PFSK-1 (cell line): ENCODE data around the gene E2F7.

Experiments used
- POLR2AphosphoS5 ChIP-seq: IDR thresholded peaks from 2 replicates; pipeline ENCODE4 v1.6.1; 2012; ENCODE audit warnings: low read depth, mild to moderate bottlenecking, control low read depth, low read length, moderate library complexity
- SIN3A ChIP-seq: IDR thresholded peaks from 2 replicates; pipeline ENCODE4 v1.6.1; 2012; ENCODE audit warnings: mild to moderate bottlenecking, low read length, moderate library complexity, borderline replicate concordance; ENCODE audit not compliant: insufficient read depth

DNA sequence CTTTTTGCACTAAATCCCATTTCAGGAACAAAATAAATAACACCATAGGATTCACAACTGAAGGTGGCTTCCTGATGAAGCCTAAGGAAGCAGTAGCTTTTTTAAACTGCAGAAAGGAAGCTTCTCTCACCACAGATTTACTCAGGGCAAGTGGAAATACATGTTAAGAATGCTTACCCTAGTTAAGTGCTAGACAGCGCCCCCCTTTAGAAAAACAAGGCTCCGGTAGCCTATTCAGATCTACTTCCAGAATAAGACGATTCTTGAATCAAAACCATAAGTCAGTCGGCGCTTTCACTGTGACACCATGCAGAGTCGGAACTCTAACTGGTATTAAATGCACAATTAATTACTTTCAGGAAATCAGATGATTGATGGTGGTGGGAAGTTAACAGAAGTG is 41.9 kb downstream of the E2F7 start:
- TF ChIP-seq SIN3A = no peak
- no peak for TF ChIP-seq POLR2AphosphoS5
